HEK293T (cell line): ENCODE measurements around the gene NAALADL2.

Experiments used
- BHLHE40 ChIP-seq: fragments of 450-650 bp; IDR thresholded peaks from 2 replicates; pipeline ENCODE4 v1.6.1; 2016; ENCODE audit warnings: mild to moderate bottlenecking, moderate library complexity, borderline replicate concordance
- ELF4 ChIP-seq: fragments of 450-650 bp; IDR thresholded peaks from 2 replicates; pipeline ENCODE4 v1.6.1; 2017; ENCODE audit warnings: antibody characterized with exemption
- SUZ12 ChIP-seq: fragments of 450-650 bp; IDR thresholded peaks from 2 replicates; pipeline ENCODE4 v1.6.1; 2016; ENCODE audit warnings: mild to moderate bottlenecking
- TARDBP ChIP-seq: fragments of 450-650 bp; IDR thresholded peaks from 2 replicates; pipeline ENCODE4 v1.6.1; 2016

- TF ChIP-seq BHLHE40 (no peak), TARDBP (no peak), SUZ12 (no peak), ELF4 (no peak)
These were observed 487.6 kb downstream of the NAALADL2 start for GRCh38 chr3:175346573-175347356.
